Small intestine (tissue), 7 donors: ENCODE data around the gene ZNF362. TPM values are rescaled to one million over a fixed set of nuclear protein-coding genes. Genes with fewer than 3 reads are reported as not detected.

Experiments used
- DNase-seq, 2 donors: peaks; one replicate each; pipeline versions ENCODE4 v3.0.0 to v3.0.0-alpha.2; 2013
- FAIRE-seq: peaks from 2 replicates; lab custom pipeline; 2012; peaks lifted over from hg19 to GRCh38; lab: Jason Lieb, UNC
- H3K27ac ChIP-seq, 3 donors: one replicate each; pipeline ENCODE4 v1.5.1; 2013; ENCODE audit warnings: low read length in 2 of 3, mild to moderate bottlenecking in 2 of 3, control low read depth in 1 of 3, inconsistent platforms in 1 of 3, low read depth in 1 of 3, moderate library complexity in 1 of 3
- H3K27me3 ChIP-seq, 3 donors: one replicate each; pipeline ENCODE4 v1.6.1; 2013; ENCODE audit warnings: low read length in 3 of 3, inconsistent platforms in 1 of 3; ENCODE audit not compliant: control insufficient read depth in 3 of 3, insufficient read depth in 3 of 3
- H3K36me3 ChIP-seq, 3 donors: one replicate each; pipeline ENCODE4 v1.6.1; 2013; ENCODE audit warnings: low read length in 3 of 3, inconsistent platforms in 1 of 3, low read depth in 1 of 3, mild to moderate bottlenecking in 1 of 3, moderate library complexity in 1 of 3; ENCODE audit not compliant: control insufficient read depth in 3 of 3, insufficient read depth in 2 of 3
- H3K4me1 ChIP-seq, 3 donors: one replicate each; pipeline ENCODE4 v1.6.1; 2013; ENCODE audit warnings: low read length in 2 of 3, inconsistent platforms in 1 of 3, low read depth in 1 of 3, mild to moderate bottlenecking in 1 of 3, moderate library complexity in 1 of 3; ENCODE audit not compliant: control insufficient read depth in 3 of 3, insufficient read depth in 2 of 3
- H3K4me3 ChIP-seq, 3 donors: one replicate each; pipeline ENCODE4 v1.5.1; 2013; ENCODE audit warnings: low read length in 3 of 3, control low read depth in 1 of 3, inconsistent platforms in 1 of 3, low read depth in 1 of 3, mild to moderate bottlenecking in 1 of 3, moderate library complexity in 1 of 3
- H3K9me3 ChIP-seq, 2 donors: one replicate each; pipeline ENCODE4 v1.6.1; 2013; ENCODE audit warnings: low read depth in 1 of 2, low read length in 1 of 2; ENCODE audit not compliant: control insufficient read depth in 2 of 2, insufficient read depth in 1 of 2
- WGBS, 3 donors: extraction: QIAGEN DNeasy Blood & Tissue Kit; methylation state at CpG; one replicate each; pipeline ENCODE4 v1.1.7; 2013; 5-methylcytosine and 5-hydroxymethylcytosine counted together
- polyA plus RNA-seq, 4 donors: library from polyadenylated mRNA; stranded (reverse) in 3 of 4; unstranded in 1 of 4; fragments of 200-250 nt in 3 of 4; fragments of 120-200 nt in 1 of 4; gene quantifications; one replicate each; pipeline versions ENCODE4 v1.2.1 to v1.2.3, GENCODE V29; 2013
- donor health status: healthy with polysubstance abuse.
- donor health status: control.
- donor health status: control.
- donor health status: Bipolar disorder and iron deficiency.
- donor health status: healthy.

ZNF362 gene
- polyA plus RNA-seq, 4 donors, result 3.1 to 27.1 (median 8.1) TPM

GRCh38 chr1:33268457-33268856 is 12.2 kb downstream of the ZNF362 start:
- Histone ChIP-seq H3K4me1 (no peaks in the 10 kb centered on the region), H3K27me3 (no peaks in the 10 kb centered on the region), H3K27ac (no peak overlapping the region), H3K9me3 (no peaks in the 10 kb centered on the region), H3K4me3 (no peak overlapping the region), H3K36me3 (peaks cover 0 to 67% (median 0%) of the 10 kb centered on the region in 3 donors)
- DNase-seq (no peak), FAIRE-seq (no peak)
- 82 to 95% (median 90%) methylated on average over 2 of the region's 2 CpGs for WGBS, 3 donors

- Histone ChIP-seq H3K9me3 (no peaks in the 10 kb centered on the region), H3K27ac (no peak overlapping the region), H3K36me3 (peaks cover 0 to 70% (median 0%) of the 10 kb centered on the region in 3 donors), H3K4me3 (no peak overlapping the region), H3K4me1 (no peaks in the 10 kb centered on the region), H3K27me3 (no peaks in the 10 kb centered on the region)
- DNase-seq, result no peak
- FAIRE-seq, result no peak
- 67 to 88% (median 84%) methylated on average over 5 of the region's 5 CpGs for whole genome bisulfite sequencing, 3 donors
These were observed 12.8 kb downstream of the ZNF362 start for GRCh38 chr1:33268927-33269610.

GRCh38 chr1:33269621-33270020 is 13.3 kb downstream of the ZNF362 start:
- Histone ChIP-seq H3K36me3 (peaks cover 0 to 75% (median 0%) of the 10 kb centered on the region in 3 donors), H3K27ac (no peak overlapping the region)
- FAIRE-seq, result no peak

GRCh38 chr1:33270379-33270778 is 14.1 kb downstream of the ZNF362 start:
- H3K27me3 ChIP-seq, result no peaks in the 10 kb centered on the region
- peaks cover 0 to 4% (median 0%) of the 10 kb centered on the region in 3 donors for H3K4me1 ChIP-seq
- H3K9me3 ChIP-seq, result no peaks in the 10 kb centered on the region
- H3K36me3 ChIP-seq, result peaks cover 0 to 76% (median 0%) of the 10 kb centered on the region in 3 donors
- DNase-seq (no peak), FAIRE-seq (no peak)
- H3K27ac ChIP-seq, result no peak overlapping the region
- 90 to 94% (median 93%) methylated on average over 5 of the region's 5 CpGs for WGBS, 3 donors
- no peak overlapping the region for H3K4me3 ChIP-seq

More at GRCh38 chr1:33269621-33270020, 13.3 kb downstream of the ZNF362 start:
- Histone ChIP-seq H3K4me1 (no peaks in the 10 kb centered on the region), H3K27me3 (no peaks in the 10 kb centered on the region), H3K4me3 (no peak overlapping the region), H3K9me3 (no peaks in the 10 kb centered on the region)
- 72 to 86% (median 78%) methylated on average over 5 of the region's 5 CpGs for WGBS, 3 donors
- no peak for DNase-seq

GRCh38 chr1:33270808-33271465 is 14.6 kb downstream of the ZNF362 start:
- Histone ChIP-seq H3K4me1 (peaks cover 0 to 8% (median 0%) of the 10 kb centered on the region in 3 donors), H3K27ac (no peak overlapping the region), H3K27me3 (no peaks in the 10 kb centered on the region), H3K9me3 (no peaks in the 10 kb centered on the region), H3K36me3 (peaks cover 0 to 76% (median 0%) of the 10 kb centered on the region in 3 donors), H3K4me3 (no peak overlapping the region)
- WGBS, 3 donors, result 87 to 95% (median 87%) methylated on average over 7 of the region's 7 CpGs
- DNase-seq (no peak), FAIRE-seq (no peak)

- FAIRE-seq (no peak), DNase-seq (no peak)
- H3K27me3 ChIP-seq, result no peaks in the 10 kb centered on the region
- no peak overlapping the region for H3K4me3 ChIP-seq
- H3K4me1 ChIP-seq, result peaks cover 0 to 8% (median 0%) of the 10 kb centered on the region in 3 donors
- H3K27ac ChIP-seq, result no peak overlapping the region
- no peaks in the 10 kb centered on the region for H3K9me3 ChIP-seq
- H3K36me3 ChIP-seq, result peaks cover 0 to 75% (median 0%) of the 10 kb centered on the region in 3 donors
- WGBS, 3 donors, result 86 to 91% (median 90%) methylated on average over 13 of the region's 13 CpGs
These were observed 15.6 kb downstream of the ZNF362 start for GRCh38 chr1:33271666-33272505.

GRCh38 chr1:33272509-33272908 is 16.2 kb downstream of the ZNF362 start:
- no peaks in the 10 kb centered on the region for H3K27me3 ChIP-seq
- no peak overlapping the region for H3K27ac ChIP-seq
- WGBS, 3 donors, result 69 to 86% (median 71%) methylated on average over 3 of the region's 3 CpGs
- FAIRE-seq (no peak), DNase-seq (no peak)
- peaks cover 0 to 8% (median 0%) of the 10 kb centered on the region in 3 donors for H3K4me1 ChIP-seq
- H3K36me3 ChIP-seq, result peaks cover 0 to 81% (median 0%) of the 10 kb centered on the region in 3 donors
- no peaks in the 10 kb centered on the region for H3K9me3 ChIP-seq
- H3K4me3 ChIP-seq, result no peak overlapping the region

- Histone ChIP-seq H3K4me1 (peaks cover 0 to 8% (median 0%) of the 10 kb centered on the region in 3 donors), H3K27me3 (no peaks in the 10 kb centered on the region), H3K4me3 (no peak overlapping the region), H3K9me3 (no peaks in the 10 kb centered on the region), H3K27ac (peak overlapping the region in 1 of 3 donors; percentile 1), H3K36me3 (peaks cover 0 to 85% (median 0%) of the 10 kb centered on the region in 3 donors)
- WGBS, 3 donors, result 59 to 87% (median 81%) methylated on average over 1 of the region's 1 CpG
- FAIRE-seq (no peak), DNase-seq (no peak)
These were observed 16.6 kb downstream of the ZNF362 start for GRCh38 chr1:33272930-33273329.
